NB4 (cell line): ENCODE results near the gene SMIM10L1.

Experiments used
- DNase-seq: peaks from one replicate; pipeline ENCODE4 v3.0.0; 2010; ENCODE audit warnings: low read depth
- H3K4me3 ChIP-seq: one replicate; pipeline ENCODE4 v1.5.1; 2011; ENCODE audit warnings: mild to moderate bottlenecking, low read depth, low read length, moderate library complexity
- CTCF ChIP-seq: IDR thresholded peaks from one replicate; pipeline ENCODE4 v1.5.1; 2012; ENCODE audit warnings: low read depth, low read length
- MAX ChIP-seq: IDR thresholded peaks from 2 replicates; pipeline ENCODE4 v1.6.1; 2011; ENCODE audit warnings: low read depth, low read length
- MYC ChIP-seq: IDR thresholded peaks from 2 replicates; pipeline ENCODE4 v1.6.1; 2011; ENCODE audit warnings: low read depth, low read length
- POLR2A ChIP-seq: IDR thresholded peaks from 2 replicates; pipeline ENCODE4 v1.6.1; 2011; ENCODE audit warnings: mild to moderate bottlenecking; ENCODE audit not compliant: insufficient read length; ENCODE audit errors: extremely low read depth

Gene SMIM10L1

GRCh38 chr12:11166300-11166699, 4.7 kb upstream of the SMIM10L1 start:
- no peak for DNase-seq
- no peak overlapping the region for H3K4me3 ChIP-seq
- TF ChIP-seq POLR2A = no peak
- no peak for TF ChIP-seq CTCF
- no peak for TF ChIP-seq MYC
- no peak for TF ChIP-seq MAX

GRCh38 chr12:11170810-11171144, 217 bp upstream of the SMIM10L1 start:
- TF ChIP-seq POLR2A = no peak
- no peak for TF ChIP-seq MAX
- no peak for TF ChIP-seq CTCF
- no peak for TF ChIP-seq MYC
- H3K4me3 ChIP-seq = peak overlapping the region; percentile 98
- DNase-seq = no peak

- peak; percentile 42 for DNase-seq
- TF ChIP-seq POLR2A (no peak), MAX (no peak), MYC (no peak), CTCF (no peak)
- H3K4me3 ChIP-seq = peak overlapping the region; percentile 98
These were observed 1.1 kb downstream of the SMIM10L1 start for GRCh38 chr12:11171969-11172675.

GRCh38 chr12:11174022-11174421, 3.0 kb downstream of the SMIM10L1 start:
- TF ChIP-seq MYC (no peak), POLR2A (no peak), MAX (no peak), CTCF (no peak)
- DNase-seq = no peak
- H3K4me3 ChIP-seq = peak overlapping the region; percentile 14

GRCh38 chr12:11178250-11178649, 7.3 kb downstream of the SMIM10L1 start:
- H3K4me3 ChIP-seq = no peak overlapping the region
- TF ChIP-seq POLR2A = no peak
- no peak for TF ChIP-seq MAX
- TF ChIP-seq MYC = no peak
- no peak for TF ChIP-seq CTCF
- no peak for DNase-seq

- TF ChIP-seq MAX (no peak), MYC (no peak), POLR2A (no peak), CTCF (no peak)
- no peak overlapping the region for H3K4me3 ChIP-seq
- no peak for DNase-seq
These were observed 11.5 kb downstream of the SMIM10L1 start for GRCh38 chr12:11182529-11182928.
